Gastrocnemius medialis (tissue), 4 donors: ENCODE results near the gene PROSER2. TPM values are rescaled to one million over a fixed set of nuclear protein-coding genes. Genes with fewer than 3 reads are reported as not detected.

ENCODE experiments used
- ATAC-seq, 2 donors: fragments of 150-250 bp; one replicate each; pipeline ENCODE4 v1.9.1; 2016
- DNase-seq, 2 donors: peaks; one replicate each; pipeline ENCODE4 v3.0.0-alpha.2; 2019
- H3K27ac ChIP-seq, 4 donors: fragments of 200-600 bp; sonication (generic); 1 replicate in 1 of 4; 2 replicates in 3 of 4; pipeline ENCODE4 v1.5.1; 2016 to 2018; ENCODE audit warnings: mild to moderate bottlenecking in 2 of 4, moderate library complexity in 1 of 4
- H3K27me3 ChIP-seq, 3 donors: fragments of 200-600 bp; sonication (generic) in 2 of 3; 1 replicate in 1 of 3; 2 replicates in 2 of 3; pipeline versions ENCODE4 v1.5.1 to v1.6.0; 2016 to 2019; ENCODE audit warnings: mild to moderate bottlenecking in 1 of 3, moderate library complexity in 1 of 3
- H3K36me3 ChIP-seq, 2 donors: fragments of 200-600 bp; sonication (generic) in 1 of 2; one replicate each; pipeline ENCODE4 v1.5.1; 2017 to 2018
- H3K4me1 ChIP-seq, 2 donors: fragments of 200-600 bp; sonication (generic) in 1 of 2; one replicate each; pipeline ENCODE4 v1.5.1; 2016 to 2017; ENCODE audit warnings: mild to moderate bottlenecking in 2 of 2
- H3K4me3 ChIP-seq, 4 donors: fragments of 200-600 bp; sonication (generic) in 3 of 4; 1 replicate in 1 of 4; 2 replicates in 3 of 4; pipeline ENCODE4 v1.5.1; 2016 to 2019; ENCODE audit warnings: mild to moderate bottlenecking in 2 of 4
- H3K9me3 ChIP-seq, 3 donors: fragments of 200-600 bp; sonication (generic) in 2 of 3; 1 replicate in 1 of 3; 2 replicates in 2 of 3; pipeline ENCODE4 v1.5.1; 2016 to 2019
- CTCF ChIP-seq, 5 experiments: fragments of 450-650 bp in 3 of 5; fragments of 200-600 bp in 2 of 5; sonication (generic) in 2 of 5; IDR thresholded peaks in 4 of 5; conservative IDR thresholded peaks in 1 of 5; 1 replicate in 4 of 5; 2 replicates in 1 of 5; pipeline ENCODE4 v1.5.1; 2016 to 2019; ENCODE audit warnings: antibody characterized with exemption in 5 of 5, mild to moderate bottlenecking in 3 of 5, moderate library complexity in 3 of 5
- POLR2A ChIP-seq, 2 donors: fragments of 450-650 bp; IDR thresholded peaks; one replicate each; pipeline ENCODE4 v1.6.1; 2017; ENCODE audit warnings: antibody characterized with exemption in 2 of 2, mild to moderate bottlenecking in 2 of 2, moderate library complexity in 2 of 2
- in situ Hi-C, 4 donors: fragments of 200-750 bp; cut with MboI; loops; one replicate each; pipeline versions ENCODE4 v1.15.0 to v1.8.0; 2017; ENCODE audit warnings: low sequenced_read_pairs in 4 of 4
- intact Hi-C: fragments of 100-400 bp; cut with DNase I; formaldehyde crosslinking; loops from one replicate; pipeline ENCODE4 v1.15.1; 2023; ENCODE audit warnings: low total_unique reads
- total RNA-seq, 4 donors: library from RNA; depleted of rRNA; stranded (reverse); fragments of >200 nt; gene quantifications; one replicate each; pipeline versions ENCODE4 v1.1.0 to v1.2.3, GENCODE V29; 2016

The PROSER2 gene
- total RNA-seq, 4 donors from 2014 or later: 0.88 to 3.4 (median 1.4) TPM

GRCh38 chr10:11901454-11901832 lies 78.3 kb downstream of the PROSER2 start:
- ATAC-seq: no peak
- DNase-seq: no peak
- no peak overlapping the region for H3K4me3 ChIP-seq
- no peak overlapping the region for H3K27ac ChIP-seq
- in situ Hi-C loops: no loop called here
- no peaks in the 10 kb centered on the region for H3K27me3 ChIP-seq
- H3K36me3 ChIP-seq: no peaks in the 10 kb centered on the region
- no peaks in the 10 kb centered on the region for H3K4me1 ChIP-seq
- TF ChIP-seq CTCF (IDR thresholded peaks at IDR 0.05 in 4 of 5, conservative IDR thresholded peaks at IDR 0.05 in 1 of 5): no peak
- TF ChIP-seq POLR2A (IDR thresholded peaks at IDR 0.05): no peak
- intact Hi-C loops: no loop called here
- H3K9me3 ChIP-seq: no peaks in the 10 kb centered on the region

- Histone ChIP-seq H3K27me3 (no peaks in the 10 kb centered on the region), H3K9me3 (no peaks in the 10 kb centered on the region), H3K27ac (no peak overlapping the region), H3K4me3 (no peak overlapping the region), H3K36me3 (no peaks in the 10 kb centered on the region), H3K4me1 (no peaks in the 10 kb centered on the region)
- in situ Hi-C loops (no loop called here), intact Hi-C loops (no loop called here)
- TF ChIP-seq CTCF (IDR thresholded peaks at IDR 0.05 in 4 of 5, conservative IDR thresholded peaks at IDR 0.05 in 1 of 5): no peak
- no peak for TF ChIP-seq POLR2A (IDR thresholded peaks at IDR 0.05)
- ATAC-seq (no peak), DNase-seq (no peak)
These were observed 78.8 kb downstream of the PROSER2 start for GRCh38 chr10:11901833-11902475.

- no peak for ATAC-seq
- H3K9me3 ChIP-seq: no peaks in the 10 kb centered on the region
- H3K4me3 ChIP-seq: no peak overlapping the region
- intact Hi-C loops: no loop called here
- H3K36me3 ChIP-seq: no peaks in the 10 kb centered on the region
- H3K27me3 ChIP-seq: no peaks in the 10 kb centered on the region
- DNase-seq: no peak
- TF ChIP-seq CTCF (IDR thresholded peaks at IDR 0.05 in 4 of 5, conservative IDR thresholded peaks at IDR 0.05 in 1 of 5): no peak
- no peak for TF ChIP-seq POLR2A (IDR thresholded peaks at IDR 0.05)
- H3K27ac ChIP-seq: no peak overlapping the region
- no peaks in the 10 kb centered on the region for H3K4me1 ChIP-seq
- in situ Hi-C loops: no loop called here
These were observed 79.5 kb downstream of the PROSER2 start for GRCh38 chr10:11902646-11903045.

GRCh38 chr10:11906714-11907113 lies 83.6 kb downstream of the PROSER2 start:
- no peak for ATAC-seq
- intact Hi-C loops: no loop called here
- no peaks in the 10 kb centered on the region for H3K27me3 ChIP-seq
- H3K27ac ChIP-seq: no peak overlapping the region
- no peaks in the 10 kb centered on the region for H3K9me3 ChIP-seq
- in situ Hi-C loops: no loop called here
- no peaks in the 10 kb centered on the region for H3K4me1 ChIP-seq
- no peak for DNase-seq
- H3K36me3 ChIP-seq: no peaks in the 10 kb centered on the region
- no peak overlapping the region for H3K4me3 ChIP-seq
- TF ChIP-seq POLR2A (IDR thresholded peaks at IDR 0.05): no peak

- TF ChIP-seq CTCF (IDR thresholded peaks at IDR 0.05 in 4 of 5, conservative IDR thresholded peaks at IDR 0.05 in 1 of 5): no peak
- no peak for TF ChIP-seq POLR2A (IDR thresholded peaks at IDR 0.05)
- Histone ChIP-seq H3K4me3 (no peak overlapping the region), H3K4me1 (no peaks in the 10 kb centered on the region), H3K27me3 (no peaks in the 10 kb centered on the region), H3K27ac (no peak overlapping the region), H3K9me3 (no peaks in the 10 kb centered on the region), H3K36me3 (no peaks in the 10 kb centered on the region)
- in situ Hi-C loops: no loop called here
- DNase-seq (no peak), ATAC-seq (no peak)
- intact Hi-C loops: no loop called here
These were observed 84.8 kb downstream of the PROSER2 start for GRCh38 chr10:11907914-11908313.
